GM12892 (cell line): ENCODE results near the gene TCTN2.

Source experiments
- DNase-seq: peaks from one replicate; pipeline ENCODE4 v3.0.0; 2011; ENCODE audit not compliant: insufficient read length
- FAIRE-seq: peaks from 2 replicates; lab custom pipeline; 2011; peaks lifted over from hg19 to GRCh38; lab: Jason Lieb, UNC
- POLR2A ChIP-seq: IDR thresholded peaks from 2 replicates; pipeline ENCODE4 v1.6.1; 2011; ENCODE audit warnings: low read depth, low read length, control low read depth
- POLR2AphosphoS5 ChIP-seq: IDR thresholded peaks from 2 replicates; pipeline ENCODE4 v1.6.1; 2011; ENCODE audit warnings: low read depth, low read length, control low read depth
- TAF1 ChIP-seq: IDR thresholded peaks from 2 replicates; pipeline ENCODE4 v1.6.1; 2011; ENCODE audit warnings: low read depth, mild to moderate bottlenecking, control low read depth, low read length, borderline replicate concordance

Gene TCTN2

DNA sequence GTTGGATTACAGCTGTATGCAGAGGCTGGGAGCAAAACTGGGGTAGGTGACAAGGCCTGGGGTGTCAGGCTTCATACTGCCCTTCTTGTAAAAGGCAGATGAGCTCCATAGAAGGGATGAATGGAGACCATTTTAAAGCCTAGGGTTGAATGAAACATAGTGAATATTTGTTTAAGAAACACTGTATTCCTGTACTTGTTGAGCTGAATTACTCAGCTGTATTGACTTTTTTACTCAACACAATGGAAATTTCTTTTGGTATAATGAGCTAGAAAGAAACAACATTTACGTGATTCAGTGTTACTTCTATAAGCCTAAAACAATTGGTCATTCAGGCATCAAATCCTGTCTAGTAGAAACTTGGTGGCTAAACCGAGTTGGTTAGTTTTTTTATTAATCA is 55.3 kb downstream of the TCTN2 start:
- no peak for DNase-seq
- FAIRE-seq = no peak
- TF ChIP-seq POLR2A = no peak
- TF ChIP-seq POLR2AphosphoS5 = no peak
- TF ChIP-seq TAF1 = no peak

DNA sequence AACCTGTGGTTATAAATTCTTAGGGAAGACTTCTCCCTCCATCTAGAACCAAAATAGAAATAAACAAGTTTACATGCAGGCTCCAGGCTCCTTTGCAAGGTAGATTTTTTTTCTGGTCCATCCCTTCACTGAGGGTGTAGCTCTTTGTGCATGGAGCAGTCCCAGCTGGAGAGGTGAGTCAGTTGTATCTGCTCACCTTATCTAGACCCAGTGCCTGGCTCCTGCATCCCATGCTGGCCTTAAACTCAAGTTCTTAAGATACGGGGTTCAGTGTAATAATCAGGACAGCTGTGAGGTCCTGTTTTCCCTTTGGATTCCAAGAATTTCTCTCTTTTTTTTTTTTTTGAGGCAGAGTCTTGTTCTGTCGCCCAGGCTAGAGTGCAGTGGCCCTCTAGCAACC is 56.0 kb downstream of the TCTN2 start:
- DNase-seq (no peak), FAIRE-seq (no peak)
- TF ChIP-seq POLR2A = no peak
- TF ChIP-seq TAF1 = no peak
- TF ChIP-seq POLR2AphosphoS5 = no peak

DNA sequence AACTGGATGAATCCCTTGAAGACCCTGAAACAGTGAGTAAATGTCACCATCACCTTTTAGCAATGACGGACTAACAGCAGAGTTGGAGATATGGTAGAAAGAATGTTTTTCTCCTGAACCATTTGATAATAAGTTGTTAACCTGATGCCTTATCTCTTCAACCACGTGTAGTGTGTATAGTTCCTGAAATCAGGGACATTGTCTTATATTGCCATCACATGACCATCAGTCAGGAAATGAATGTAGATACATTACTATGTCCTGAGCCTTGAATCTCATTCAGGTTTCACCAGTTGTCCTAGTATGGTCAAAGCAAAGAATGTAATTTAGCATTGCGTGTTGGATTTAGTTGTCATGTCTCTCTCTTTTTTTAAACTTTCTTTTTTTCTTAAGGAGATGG is 57.0 kb downstream of the TCTN2 start:
- no peak for TF ChIP-seq POLR2A
- TF ChIP-seq TAF1 = no peak
- FAIRE-seq = no peak

GRCh38 chr12:123731596-123731995 is 60.7 kb downstream of the TCTN2 start:
- TF ChIP-seq POLR2A (no peak), POLR2AphosphoS5 (no peak), TAF1 (no peak)
- no peak for FAIRE-seq
- DNase-seq = no peak

More for the DNA sequence above, 57.0 kb downstream of the TCTN2 start:
- DNase-seq = no peak

DNA sequence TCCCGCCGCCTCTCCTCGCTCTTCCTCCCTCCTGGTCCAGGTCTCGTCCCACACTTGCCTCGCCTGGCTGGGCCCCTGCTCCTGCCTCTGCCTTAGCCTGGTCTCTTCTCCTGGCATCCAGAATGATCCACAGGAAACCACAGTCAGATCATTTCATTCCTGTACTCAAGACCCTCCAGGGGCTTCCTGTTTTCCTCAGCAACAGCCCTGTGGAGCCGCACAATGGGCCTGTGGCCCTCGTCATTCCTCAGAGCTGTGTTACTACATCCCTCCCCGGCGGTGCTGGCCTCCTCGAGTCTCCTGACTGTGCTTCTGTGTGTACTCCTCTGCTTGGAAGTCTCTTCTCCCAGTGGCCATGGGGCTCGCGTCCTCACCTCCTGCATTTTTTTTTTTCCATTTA is 61.3 kb downstream of the TCTN2 start:
- no peak for DNase-seq
- TF ChIP-seq POLR2A (no peak), TAF1 (no peak), POLR2AphosphoS5 (no peak)
- FAIRE-seq = no peak

DNA sequence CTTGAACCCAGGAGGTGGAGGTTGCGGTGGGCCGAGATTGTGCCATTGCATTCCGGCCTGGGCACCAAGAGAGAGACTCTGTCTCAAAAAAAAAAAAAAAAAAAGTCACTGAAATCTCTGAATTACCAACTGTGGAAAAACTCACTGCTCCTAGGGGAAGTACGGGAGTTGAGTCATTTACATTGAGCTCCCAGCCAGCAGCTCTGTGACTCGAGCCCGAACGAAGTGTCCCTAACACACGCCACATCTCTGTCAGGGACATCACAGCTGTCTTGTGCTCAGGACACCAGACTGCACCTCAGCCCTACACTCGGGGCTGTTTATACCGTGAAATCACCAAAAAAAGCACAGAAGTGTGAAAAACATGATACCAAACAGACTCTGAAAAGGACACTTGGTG is 62.3 kb downstream of the TCTN2 start:
- DNase-seq (no peak), FAIRE-seq (no peak)
- TF ChIP-seq TAF1 (no peak), POLR2A (no peak), POLR2AphosphoS5 (no peak)

- TF ChIP-seq TAF1 = no peak
- no peak for TF ChIP-seq POLR2AphosphoS5
- TF ChIP-seq POLR2A = no peak
- no peak for DNase-seq
- FAIRE-seq = no peak
These were observed 63.4 kb downstream of the TCTN2 start for GRCh38 chr12:123734268-123734667.

DNA sequence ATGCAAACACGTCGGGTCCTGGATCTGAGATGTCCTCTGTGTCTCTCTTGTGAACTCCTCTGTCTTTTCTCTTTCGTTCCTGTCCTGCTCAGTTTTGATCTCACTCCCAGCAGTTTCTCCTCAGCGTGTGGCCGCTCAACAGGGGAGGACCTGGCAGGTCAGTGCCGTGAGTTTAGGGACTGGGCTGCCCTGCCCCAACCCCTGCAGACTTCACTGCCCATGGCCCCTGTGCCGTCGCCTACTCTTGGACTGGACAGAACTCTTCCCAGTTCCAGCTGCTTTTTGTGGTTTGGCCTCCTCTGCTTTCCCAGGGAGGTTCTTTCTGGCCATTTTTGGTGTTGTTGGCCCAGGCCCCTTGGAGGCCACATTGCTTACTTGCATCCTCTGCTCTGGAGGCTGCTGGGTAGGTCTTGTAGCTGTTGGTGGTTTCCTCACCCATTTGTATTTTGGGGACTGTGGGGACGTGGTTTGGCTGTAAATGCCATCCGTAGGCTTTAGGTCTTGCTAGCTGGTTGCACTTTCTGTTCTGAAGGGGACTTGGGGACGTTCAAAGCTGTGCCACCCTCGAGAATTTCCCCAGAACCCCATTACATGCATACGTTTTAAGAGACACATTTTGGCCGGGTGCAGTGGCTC is 71.1 kb downstream of the TCTN2 start:
- FAIRE-seq (no peak), DNase-seq (no peak)
- TF ChIP-seq POLR2AphosphoS5 (no peak), TAF1 (no peak), POLR2A (no peak)

DNA sequence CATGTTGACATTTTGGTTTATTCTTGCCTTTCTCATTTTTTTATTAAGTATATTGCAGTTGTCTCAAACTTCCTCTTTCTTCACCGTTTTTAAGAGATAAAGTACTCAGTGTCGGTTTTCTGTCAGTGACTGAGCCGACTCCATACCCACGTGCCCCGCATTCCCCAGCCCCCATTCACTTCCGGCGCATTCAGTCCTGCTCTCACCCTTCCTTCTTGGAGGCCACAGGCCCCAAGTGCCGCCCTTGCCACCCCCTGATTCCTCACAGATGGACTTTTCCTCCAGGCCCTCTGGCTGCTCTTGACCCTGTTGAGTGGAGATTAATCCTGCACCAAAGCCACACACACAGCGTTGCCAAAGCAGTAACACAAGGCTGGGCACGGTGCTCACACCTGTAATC is 72.1 kb downstream of the TCTN2 start:
- DNase-seq (no peak), FAIRE-seq (no peak)
- TF ChIP-seq POLR2AphosphoS5 = no peak
- TF ChIP-seq POLR2A = no peak
- TF ChIP-seq TAF1 = no peak

- FAIRE-seq (no peak), DNase-seq (no peak)
- TF ChIP-seq POLR2A (no peak), POLR2AphosphoS5 (no peak), TAF1 (no peak)
These were observed 73.9 kb downstream of the TCTN2 start for GRCh38 chr12:123744836-123745235.

DNA sequence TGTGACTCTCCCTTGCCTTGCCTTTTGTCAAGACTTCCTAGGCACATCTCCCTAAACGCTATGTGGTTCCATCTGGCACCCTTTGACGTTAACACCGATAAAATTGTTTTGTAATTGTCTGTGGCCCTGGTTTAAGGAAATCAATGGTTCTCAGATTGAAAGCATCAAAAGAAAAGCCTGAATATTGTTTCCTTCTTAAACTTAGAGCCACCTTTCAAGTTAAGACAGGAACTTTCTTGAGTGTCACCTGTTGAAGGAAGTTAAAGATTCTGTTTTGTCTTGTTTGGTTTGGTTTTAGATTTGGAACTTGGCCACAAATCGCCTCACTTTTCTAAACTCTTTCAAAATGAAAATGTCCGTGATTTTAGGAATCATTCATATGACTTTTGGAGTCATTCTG is 76.4 kb downstream of the TCTN2 start:
- TF ChIP-seq POLR2A = no peak
- TF ChIP-seq POLR2AphosphoS5 = no peak
- TF ChIP-seq TAF1 = no peak
- FAIRE-seq (no peak), DNase-seq (no peak)

GRCh38 chr12:123748161-123748560 is 77.2 kb downstream of the TCTN2 start:
- TF ChIP-seq POLR2A (no peak), TAF1 (no peak), POLR2AphosphoS5 (no peak)

More at GRCh38 chr12:123748161-123748560, 77.2 kb downstream of the TCTN2 start:
- no peak for DNase-seq
- FAIRE-seq = no peak
